ENCODE data around the gene ANXA2. TPM values are rescaled to one million over a fixed set of nuclear protein-coding genes. Genes with fewer than 3 reads are reported as not detected.

ANXA2 gene
- total RNA-seq, 1 donor from 2014 or later, result 742 TPM

GRCh38 chr15:60389261-60390077 lies 8.3 kb downstream of the ANXA2 start:
- peak; percentile 20 for DNase-seq

- DNase-seq, result no peak
Observed at GRCh38 chr15:60387321-60387720, 10.5 kb downstream of the ANXA2 start.

DNA sequence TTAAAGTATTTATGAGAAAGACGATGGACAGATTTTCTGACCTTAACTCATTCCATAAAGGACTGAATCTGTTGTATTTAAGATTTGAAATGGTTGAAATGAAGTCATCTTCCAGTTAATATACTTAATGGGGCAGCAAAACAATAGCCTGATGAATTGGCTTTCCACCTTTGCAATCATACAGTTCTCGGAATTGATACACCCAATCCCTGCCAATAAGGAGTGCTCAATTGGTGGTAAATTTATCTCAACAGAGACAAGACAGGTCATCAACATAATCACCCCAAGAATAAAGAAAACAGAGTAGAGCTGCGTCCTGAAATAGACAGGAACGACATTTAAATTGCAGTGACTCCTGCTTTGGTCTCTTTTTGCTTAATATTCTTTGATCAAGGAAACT lies 11.2 kb downstream of the ANXA2 start:
- no peak for DNase-seq

DNA sequence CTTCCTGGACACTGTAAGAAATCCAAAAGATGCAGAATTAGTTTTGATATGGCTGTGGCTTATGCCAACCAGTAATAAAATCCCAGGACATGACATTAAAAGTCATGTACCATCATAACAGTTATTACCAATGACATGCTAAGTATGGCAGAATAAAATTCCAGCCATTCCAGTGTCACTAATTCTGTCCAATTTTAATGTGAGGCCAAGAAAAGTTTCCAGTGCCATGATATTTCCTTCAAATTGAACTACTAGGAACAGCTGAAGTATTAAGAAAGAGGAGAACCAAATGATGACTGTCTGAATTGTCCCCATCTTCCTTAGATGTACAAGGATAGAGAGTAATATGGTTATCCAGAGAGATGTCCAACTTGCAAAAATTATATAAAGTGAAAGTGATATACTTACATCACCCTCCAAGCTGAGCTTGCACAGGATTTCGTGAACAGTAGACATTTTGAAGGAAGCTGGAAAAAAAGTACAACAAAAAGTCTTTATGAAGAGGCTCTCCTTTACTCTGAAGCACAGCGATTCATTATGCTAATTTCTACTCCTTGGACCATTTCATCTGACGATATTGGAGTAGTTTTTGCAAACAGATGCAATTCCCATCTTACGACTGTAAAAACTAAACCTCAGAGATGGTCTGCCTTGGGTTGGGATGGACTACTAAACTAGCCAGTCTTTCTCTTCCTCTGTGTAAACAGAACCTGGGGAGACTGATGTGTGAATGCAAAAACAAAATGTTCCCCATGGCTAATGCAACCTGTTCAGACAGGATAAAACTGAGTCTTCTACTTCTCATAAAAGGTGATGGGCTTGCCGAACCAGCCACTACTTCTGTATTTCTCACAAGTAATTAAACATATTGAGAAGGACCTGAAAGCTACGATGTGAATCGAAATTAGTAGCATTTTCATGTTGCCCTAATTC lies 11.9 kb downstream of the ANXA2 start:
- DNase-seq, result no peak

- DNase-seq, result no peak
Observed at GRCh38 chr15:60384526-60385126, 13.2 kb downstream of the ANXA2 start.

DNA sequence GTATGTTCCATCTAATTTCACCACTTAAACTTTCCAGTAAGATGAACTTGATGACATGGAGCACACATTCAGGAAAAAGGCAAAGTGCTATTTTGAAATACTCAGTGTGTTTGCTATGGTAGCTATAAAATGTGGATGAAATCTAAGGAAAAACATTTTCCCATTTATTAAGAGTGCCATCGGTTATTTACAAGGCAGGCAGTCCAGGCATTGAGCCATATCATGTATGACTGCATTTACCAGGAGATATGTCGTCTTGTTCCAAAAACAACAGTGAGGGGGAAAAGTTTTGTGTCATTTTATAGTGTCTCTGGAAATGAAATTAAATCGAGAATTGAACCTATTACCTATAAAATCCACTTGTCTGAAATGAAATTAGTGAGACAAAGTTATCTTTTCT lies 13.7 kb downstream of the ANXA2 start:
- no peak for DNase-seq

- DNase-seq, result no peak
Observed at GRCh38 chr15:60382773-60383674, 14.8 kb downstream of the ANXA2 start.

DNA sequence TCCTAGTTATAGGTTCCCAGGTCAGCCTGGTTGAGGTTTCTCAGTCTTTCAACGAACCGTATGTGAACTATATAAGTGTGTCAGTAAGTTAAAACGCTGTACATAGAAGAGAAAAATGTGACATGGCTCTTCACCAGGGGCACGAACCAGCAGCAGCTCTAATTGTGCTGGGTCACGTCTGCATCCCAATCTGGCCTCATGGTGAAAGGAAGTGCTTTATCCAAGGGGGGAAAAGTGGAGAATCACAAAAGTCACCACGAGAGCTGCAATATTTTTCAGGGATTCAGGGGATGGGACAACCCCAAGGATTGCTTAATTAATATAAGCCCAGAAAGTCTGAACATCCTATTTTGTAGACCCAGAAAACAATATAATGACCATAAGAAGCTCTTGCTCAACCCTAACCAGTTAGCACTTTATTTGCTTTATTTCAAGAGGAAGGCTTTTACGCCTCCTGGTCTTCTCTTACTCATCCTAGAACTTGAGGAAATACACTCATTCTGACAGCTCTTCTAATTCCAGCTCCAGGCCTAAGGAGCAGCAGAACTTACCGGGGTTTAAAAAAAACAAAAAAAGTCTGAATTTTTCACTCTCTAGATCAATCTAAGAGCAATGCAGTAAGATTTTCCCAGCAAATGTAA lies 16.5 kb downstream of the ANXA2 start:
- DNase-seq, result no peak

DNA sequence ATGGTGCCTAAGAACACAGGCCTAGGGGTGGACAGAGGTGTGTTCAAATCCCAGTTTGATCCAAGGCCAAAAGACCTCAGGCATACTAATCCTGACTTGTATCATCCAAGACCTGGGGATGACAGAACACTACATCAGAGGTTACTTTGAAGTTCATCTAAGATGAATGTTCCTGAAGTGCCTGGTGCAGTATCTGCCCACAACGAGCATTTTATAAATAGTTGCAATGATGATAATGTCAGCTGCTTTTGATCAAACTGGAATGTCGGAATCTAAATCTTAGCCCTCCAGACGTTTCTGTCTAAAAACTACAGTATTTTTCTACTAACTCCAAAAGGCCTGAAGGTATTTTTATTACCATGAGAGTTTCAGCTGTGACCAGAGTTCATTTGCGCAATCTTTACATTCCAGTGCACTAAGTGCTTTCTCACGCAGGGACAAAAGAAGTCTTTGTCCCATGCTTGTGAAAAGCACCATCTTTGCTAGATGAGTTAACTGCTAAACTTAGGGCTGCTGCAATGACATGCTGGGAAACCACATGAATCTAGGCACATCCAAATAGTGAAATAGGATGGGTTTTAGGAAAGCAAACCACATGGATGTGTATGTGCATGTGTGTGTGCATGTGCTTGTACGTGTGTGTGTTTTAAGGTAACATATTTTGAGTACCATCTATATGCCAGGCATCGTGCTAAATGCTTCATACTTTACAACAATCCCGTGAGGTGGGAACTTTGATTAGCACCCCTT lies 18.1 kb downstream of the ANXA2 start:
- peak; percentile 78 for DNase-seq

DNA sequence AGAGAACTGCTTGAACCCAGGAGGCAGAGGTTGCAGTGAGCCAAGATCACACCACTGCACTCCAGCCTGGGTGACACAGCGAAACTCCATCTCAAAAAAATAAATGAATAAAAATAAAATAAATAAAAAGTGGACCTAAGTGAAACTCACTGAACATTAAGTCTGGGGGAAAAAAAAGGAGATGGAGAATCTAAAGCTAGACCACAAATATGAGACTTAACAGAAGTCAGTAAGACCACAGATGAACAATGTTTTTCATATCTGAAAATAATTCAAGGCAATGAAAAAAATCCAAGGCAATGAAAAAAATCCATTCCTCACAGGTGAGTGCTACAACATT lies 18.6 kb downstream of the ANXA2 start:
- DNase-seq, result no peak

DNA sequence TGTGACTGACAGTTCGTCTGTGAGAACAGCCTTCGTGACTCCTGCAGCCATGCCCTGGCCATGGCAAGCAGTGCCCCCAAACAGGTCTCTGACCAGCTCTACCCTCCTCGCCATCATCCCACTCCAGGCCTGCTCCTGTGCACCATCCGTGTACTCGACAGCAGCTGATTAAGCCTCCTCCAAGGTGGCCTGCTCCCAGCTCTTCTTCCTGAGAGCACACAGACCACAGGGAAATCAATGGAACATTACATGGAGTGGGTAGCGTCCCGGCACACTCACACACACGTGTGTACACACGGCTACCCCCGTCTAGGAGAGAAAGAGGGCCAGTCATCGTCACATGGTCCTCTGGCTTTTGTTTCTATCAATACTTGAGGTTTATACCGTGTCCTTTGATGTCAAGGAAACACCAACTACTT lies 21.1 kb downstream of the ANXA2 start:
- DNase-seq, result no peak

DNA sequence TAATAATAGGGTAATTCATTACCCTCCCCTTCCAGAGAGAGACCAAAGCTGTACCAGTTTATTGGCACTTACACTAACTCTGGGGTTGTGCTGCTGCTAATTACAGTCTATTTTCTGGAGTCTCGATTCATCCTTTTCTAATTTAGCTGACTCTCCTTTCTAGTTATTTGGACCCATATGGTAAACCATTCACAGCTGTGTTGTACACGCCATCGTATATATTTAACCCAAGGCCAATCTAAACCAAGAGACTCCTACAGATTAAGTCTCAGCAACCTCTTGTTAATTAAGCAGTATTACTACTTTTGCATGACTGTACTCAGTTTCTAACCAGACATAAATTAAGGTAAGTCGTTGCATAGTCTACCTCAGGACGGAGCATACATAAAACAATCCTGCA lies 22.5 kb downstream of the ANXA2 start:
- peak; percentile 29 for DNase-seq

DNA sequence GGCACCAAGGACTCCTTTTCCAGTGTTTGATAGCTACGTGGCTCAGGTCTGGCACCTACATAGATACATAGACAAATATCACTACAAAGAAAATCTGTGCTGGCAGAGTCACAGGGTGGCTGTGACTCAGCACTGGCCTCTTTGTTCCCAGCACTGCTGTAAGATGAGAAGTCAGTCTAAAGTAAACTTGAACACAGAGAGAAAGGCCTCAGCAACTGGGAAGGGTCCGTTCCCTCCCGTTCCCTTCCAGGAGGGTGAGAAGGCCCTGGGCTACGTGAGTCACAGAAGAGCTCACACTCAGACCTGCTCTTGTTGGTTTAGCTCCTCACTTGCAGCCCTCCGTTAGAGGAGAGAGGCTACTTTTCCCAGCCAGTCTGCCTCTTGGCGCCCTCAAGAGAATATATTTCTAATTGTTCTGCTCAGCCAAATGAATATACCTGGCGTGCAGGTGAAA lies 23.1 kb downstream of the ANXA2 start:
- DNase-seq, result peak; percentile 88

GRCh38 chr15:60374209-60374608 lies 23.6 kb downstream of the ANXA2 start:
- DNase-seq, result peak; percentile 59

DNA sequence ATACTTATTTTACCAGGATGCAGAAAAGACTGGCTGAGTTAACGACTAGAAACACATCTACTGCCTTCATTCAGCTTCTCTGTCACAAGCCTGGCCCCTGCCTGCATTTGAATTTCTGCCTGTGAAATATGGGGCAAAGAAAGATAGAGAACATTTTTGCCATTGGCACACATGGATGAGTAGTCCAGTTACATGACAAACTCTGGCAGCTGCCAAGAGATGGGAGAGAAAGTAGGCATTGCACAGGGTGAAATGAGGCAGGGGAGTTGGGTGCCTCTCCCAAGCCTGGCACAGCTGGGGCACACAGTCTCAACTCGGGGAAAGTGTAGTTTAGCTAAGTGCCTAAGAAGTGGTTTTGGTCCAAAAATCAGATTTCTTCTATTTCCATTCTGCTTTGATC lies 24.0 kb downstream of the ANXA2 start:
- DNase-seq, result no peak

GRCh38 chr15:60373327-60373726 lies 24.5 kb downstream of the ANXA2 start:
- DNase-seq, result no peak

DNA sequence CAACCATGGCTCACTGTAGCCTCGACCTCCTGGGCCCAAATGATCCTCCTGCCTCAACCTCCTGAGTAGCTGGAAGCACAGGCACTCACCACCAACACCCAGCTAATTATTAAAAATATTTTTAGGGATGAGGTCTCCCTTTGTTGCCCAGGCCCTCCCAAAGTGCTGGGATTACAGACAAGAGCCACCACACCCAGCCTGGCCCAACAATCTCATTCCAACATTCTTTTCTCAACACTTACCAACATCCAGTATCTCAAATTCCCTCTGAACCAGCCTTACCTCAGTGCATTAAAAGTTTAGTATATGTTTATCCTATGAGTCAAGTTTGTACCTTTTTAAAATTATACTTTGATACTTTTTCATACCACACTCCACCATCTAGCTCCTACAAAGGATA lies 25.0 kb downstream of the ANXA2 start:
- DNase-seq, result no peak

GRCh38 chr15:60372227-60372626 lies 25.6 kb downstream of the ANXA2 start:
- no peak for DNase-seq

GRCh38 chr15:60371175-60372051 lies 26.4 kb downstream of the ANXA2 start:
- peak; percentile 88 for DNase-seq

DNA sequence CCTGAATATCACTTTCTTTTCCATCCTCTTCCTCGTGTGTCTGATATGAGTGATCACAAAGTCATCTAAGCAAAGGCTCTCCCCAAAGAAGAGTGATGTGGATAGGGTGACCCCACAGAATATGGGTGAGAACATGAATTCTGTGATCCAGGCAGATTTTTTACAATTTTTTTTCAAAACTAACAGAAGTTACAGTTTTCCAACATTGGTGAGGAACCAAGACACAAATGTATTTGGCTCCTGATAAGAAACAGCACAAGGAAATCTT lies 27.0 kb downstream of the ANXA2 start:
- DNase-seq, result no peak

All from tongue (tissue), 2 donors.